Fibroblast of the aortic adventitia (primary cell): ENCODE measurements around the gene PRKAR1B. TPM values are rescaled to one million over a fixed set of nuclear protein-coding genes. Genes with fewer than 3 reads are reported as not detected.

Source experiments
- DNase-seq: peaks from one replicate; pipeline ENCODE4 v3.0.0-alpha.2; 2010; ENCODE audit warnings: low read depth
- H3K4me3 ChIP-seq: 2 replicates; pipeline ENCODE4 v1.5.1; 2011; ENCODE audit warnings: low read depth, mild to moderate bottlenecking, control low read depth, low read length, moderate library complexity
- total RNA-seq: library from RNA; depleted of rRNA; stranded (reverse); fragments of >200 nt; gene quantifications from 2 replicates; pipeline ENCODE4 v1.2.3, GENCODE V29; 2012; ENCODE audit warnings: low replicate concordance
- TF ChIP-seq, protein P1 (sequence below): IDR thresholded peaks from 2 replicates; pipeline ENCODE4 v1.5.1; 2011; ENCODE audit warnings: mild to moderate bottlenecking, low read length, control low read depth, inconsistent platforms; ENCODE audit not compliant: insufficient read depth

PRKAR1B gene
- total RNA-seq, 1 donor, result 7.0 TPM

DNA sequence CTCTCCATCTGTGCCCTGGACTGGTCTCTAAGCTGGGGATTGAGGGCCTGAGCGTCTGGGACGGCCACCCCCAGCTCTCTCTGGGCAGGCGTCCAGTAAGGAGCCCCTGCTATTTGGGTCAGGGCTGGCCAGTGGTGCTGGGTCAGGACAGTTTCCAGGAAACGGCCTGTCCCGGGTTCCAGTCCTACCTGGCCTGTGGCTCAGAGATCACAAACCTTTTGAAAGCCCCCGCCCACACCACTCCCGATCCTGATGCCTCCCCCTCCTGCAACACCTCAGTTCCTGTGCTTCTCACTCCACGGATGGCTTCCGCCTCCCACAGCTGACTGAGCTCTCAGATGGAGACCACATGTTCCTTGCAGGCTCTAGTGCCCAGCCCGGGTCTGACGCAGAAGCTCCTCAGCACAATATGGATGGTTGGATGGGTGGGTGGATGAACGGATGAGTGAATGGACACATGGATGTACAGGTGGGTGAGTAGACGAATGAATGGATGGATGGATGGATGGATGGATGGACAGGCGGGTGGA lies 115.7 kb downstream of the PRKAR1B start:
- no peak overlapping the region for H3K4me3 ChIP-seq
- no peak for DNase-seq
- TF ChIP-seq, protein P1, sequence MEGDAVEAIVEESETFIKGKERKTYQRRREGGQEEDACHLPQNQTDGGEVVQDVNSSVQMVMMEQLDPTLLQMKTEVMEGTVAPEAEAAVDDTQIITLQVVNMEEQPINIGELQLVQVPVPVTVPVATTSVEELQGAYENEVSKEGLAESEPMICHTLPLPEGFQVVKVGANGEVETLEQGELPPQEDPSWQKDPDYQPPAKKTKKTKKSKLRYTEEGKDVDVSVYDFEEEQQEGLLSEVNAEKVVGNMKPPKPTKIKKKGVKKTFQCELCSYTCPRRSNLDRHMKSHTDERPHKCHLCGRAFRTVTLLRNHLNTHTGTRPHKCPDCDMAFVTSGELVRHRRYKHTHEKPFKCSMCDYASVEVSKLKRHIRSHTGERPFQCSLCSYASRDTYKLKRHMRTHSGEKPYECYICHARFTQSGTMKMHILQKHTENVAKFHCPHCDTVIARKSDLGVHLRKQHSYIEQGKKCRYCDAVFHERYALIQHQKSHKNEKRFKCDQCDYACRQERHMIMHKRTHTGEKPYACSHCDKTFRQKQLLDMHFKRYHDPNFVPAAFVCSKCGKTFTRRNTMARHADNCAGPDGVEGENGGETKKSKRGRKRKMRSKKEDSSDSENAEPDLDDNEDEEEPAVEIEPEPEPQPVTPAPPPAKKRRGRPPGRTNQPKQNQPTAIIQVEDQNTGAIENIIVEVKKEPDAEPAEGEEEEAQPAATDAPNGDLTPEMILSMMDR, result no peak

DNA sequence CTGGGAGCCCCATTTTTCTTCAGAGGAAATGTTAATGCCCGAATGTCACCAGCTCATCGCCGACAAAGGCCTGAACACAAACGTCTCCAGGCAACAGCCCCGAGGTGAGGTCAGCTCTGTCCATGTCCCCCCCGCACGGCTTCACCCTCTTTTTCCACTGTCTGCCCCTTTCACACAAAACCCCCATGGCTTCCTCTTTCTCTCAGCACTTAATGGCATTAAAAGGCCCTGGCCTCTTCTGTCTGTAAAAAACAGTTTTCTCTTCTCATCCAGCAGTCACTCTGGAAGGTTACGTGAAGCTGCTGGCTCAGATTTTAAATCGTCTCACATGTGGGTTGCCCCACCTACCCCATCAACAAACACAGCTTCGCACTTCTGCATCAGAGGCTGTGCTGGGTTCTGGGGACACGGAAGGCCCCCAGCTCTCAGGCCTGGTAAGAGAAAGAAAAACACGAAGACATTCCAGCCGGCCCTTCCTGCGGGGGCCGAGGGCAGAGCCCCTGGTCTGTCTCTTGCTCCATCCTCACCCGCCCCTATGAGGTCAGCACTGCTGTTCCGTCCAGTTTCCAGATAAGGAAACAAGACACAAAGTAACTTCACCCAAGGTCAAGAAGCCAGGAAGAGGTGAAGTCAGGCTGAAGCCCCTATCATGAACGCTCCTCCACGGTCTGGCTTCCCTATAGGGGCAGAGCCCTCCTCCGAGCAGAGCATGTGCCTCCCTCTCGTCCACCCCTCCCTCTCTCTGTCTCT lies 116.4 kb downstream of the PRKAR1B start:
- H3K4me3 ChIP-seq, result no peak overlapping the region
- TF ChIP-seq, protein P1, result no peak
- peak; percentile 24 for DNase-seq

DNA sequence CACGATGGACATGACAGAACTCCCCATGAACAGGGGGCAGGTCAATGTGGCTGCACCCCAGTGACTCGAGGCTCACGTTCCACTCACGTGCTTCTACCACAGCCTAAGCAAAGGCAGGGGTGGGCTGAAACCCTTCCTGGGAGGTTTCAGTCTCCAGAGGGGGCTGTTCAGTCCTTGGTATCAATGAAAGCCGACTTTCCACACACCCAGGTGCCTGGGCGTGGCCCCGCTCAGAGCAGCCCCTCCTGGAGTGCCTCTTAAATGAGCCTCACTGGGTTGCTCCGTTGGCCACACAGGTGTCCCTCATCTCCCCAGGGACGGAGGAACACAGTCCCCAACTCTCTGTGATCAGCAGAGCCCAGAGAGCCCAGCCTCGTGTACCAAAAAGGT lies 116.9 kb downstream of the PRKAR1B start:
- no peak overlapping the region for H3K4me3 ChIP-seq
- TF ChIP-seq, protein P1, result no peak
- DNase-seq, result no peak

DNA sequence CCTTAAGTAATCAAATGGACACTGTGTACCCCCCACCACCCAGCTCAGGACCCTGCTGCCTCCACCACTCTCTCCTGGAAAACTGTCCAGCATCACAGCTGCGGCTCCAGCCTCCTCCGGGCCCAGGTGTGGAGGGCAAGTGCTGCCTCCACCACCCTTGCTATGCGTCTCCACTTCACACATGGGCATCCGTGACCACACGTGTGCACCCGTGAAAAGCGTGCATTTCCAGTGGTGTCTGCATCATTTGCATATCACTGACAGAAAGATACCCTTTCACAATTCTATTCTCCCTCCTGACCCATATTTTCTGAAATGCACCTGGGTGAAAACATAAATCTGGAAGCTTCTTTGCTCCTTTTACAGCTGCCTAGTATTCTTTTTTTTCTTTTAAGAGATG lies 117.7 kb downstream of the PRKAR1B start:
- no peak overlapping the region for H3K4me3 ChIP-seq
- no peak for DNase-seq
- TF ChIP-seq, protein P1, result no peak

DNA sequence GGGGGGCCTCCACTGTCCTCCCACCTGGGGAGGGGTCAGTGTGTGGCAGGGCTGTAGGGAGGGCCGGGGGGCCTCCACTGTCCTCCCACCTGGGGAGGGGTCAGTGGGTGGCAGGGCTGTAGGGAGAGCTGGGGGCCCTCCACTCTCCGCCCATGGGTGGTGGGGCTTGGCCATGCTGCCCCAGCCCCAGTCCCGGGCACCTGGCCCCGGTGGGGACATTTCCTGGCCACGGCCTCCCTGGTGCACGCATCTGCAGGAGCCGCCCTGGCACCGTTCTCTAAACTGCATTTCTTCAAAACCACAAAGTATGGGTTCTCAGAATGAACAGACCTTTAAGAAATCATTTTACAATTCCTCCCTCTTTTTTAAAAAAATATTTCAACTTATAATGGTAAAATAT lies 118.1 kb downstream of the PRKAR1B start:
- no peak for DNase-seq
- H3K4me3 ChIP-seq, result no peak overlapping the region
- TF ChIP-seq, protein P1, result no peak

DNA sequence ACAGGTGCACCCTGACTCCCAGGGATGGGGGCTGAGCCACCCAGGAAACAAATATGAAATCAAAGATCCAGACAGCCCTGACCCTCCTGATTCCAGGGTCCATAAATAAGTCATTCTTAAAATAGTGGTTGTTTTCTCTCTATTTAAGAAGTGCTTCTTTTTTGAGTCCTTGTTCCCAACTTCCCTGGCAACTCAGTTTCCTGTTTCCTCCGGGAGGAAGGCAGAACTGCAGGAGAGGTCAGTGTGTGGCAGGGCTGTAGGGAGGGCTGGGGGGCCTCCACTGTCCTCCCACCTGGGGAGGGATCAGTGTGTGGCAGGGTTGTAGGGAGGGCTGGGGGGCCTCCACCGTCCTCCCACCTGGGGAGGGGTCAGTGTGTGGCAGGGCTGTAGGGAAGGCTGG lies 118.7 kb downstream of the PRKAR1B start:
- no peak overlapping the region for H3K4me3 ChIP-seq
- DNase-seq, result no peak
- TF ChIP-seq, protein P1, result no peak

DNA sequence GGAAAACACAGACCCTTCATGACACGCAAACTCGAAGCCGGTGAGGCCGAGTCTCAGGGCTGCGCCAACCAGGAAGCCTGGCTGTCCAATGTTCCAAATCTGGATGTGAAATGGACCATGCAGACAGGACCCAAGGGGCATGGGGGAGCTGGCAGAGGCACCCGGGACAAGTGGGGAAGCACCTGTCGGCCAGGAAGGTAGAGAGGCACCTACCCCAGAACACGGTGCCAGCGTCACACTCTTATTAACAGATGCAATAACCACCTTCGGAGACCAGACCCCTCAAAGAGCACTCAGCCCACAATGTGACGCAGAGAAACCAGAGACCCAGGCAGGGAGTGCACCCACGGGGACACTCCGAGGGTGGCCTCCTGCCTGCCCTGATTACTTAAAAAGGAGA lies 119.1 kb downstream of the PRKAR1B start:
- TF ChIP-seq, protein P1, result no peak
- DNase-seq, result no peak
- H3K4me3 ChIP-seq, result no peak overlapping the region
